GM23248 (cell line): ENCODE data around the gene BAHCC1.

Source experiments
- EZH2 ChIP-seq: fragments of 200-600 bp; sonication (generic); IDR thresholded peaks from 2 replicates; pipeline ENCODE4 v1.6.1; 2018; ENCODE audit warnings: antibody characterized with exemption, mild to moderate bottlenecking; ENCODE audit not compliant: insufficient read depth, poor library complexity, severe bottlenecking
- EZH2phosphoT487 ChIP-seq: fragments of 200-600 bp; sonication (generic); IDR thresholded peaks from 2 replicates; pipeline ENCODE4 v1.6.1; 2018; ENCODE audit warnings: antibody characterized with exemption, moderate library complexity, mild to moderate bottlenecking, low read depth; ENCODE audit not compliant: insufficient read depth

GRCh38 chr17:81457401-81457800 lies 62.1 kb downstream of the BAHCC1 start:
- TF ChIP-seq EZH2 (no peak), EZH2phosphoT487 (no peak)
